ENCODE data around the gene GALNT7.

DNA sequence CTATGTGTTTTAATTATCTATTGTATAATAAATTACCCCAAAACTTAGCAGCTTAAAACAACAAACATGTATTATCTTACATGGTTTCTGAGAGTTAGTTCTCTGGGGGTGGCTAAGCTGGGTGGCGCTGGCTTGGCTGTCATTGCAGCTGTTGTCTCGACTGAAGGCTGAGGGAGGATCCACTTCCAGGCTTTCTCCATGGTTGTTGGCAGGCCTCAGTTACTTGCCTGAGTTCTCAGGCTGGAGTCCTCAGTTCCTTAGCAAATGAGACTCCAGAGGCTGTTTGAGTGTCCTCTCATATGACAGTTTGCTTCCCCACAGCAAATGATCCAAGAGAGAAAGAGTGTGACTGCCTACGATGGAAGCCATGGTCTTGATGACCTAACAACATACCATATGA is 23.5 kb upstream of the GALNT7 start:
- TF ChIP-seq POLR2A (IDR thresholded peaks at IDR 0.05) (no peak), CTCF (IDR thresholded peaks at IDR 0.05) (no peak)

Data from Peyer's patch (tissue), 4 donors.